Stimulated activated naive CD4-positive, alpha-beta T cell treated with Interleukin-2 at 50 U/mL for 16 hours (primary cell): ENCODE data around the gene GAL3ST3.
"Not testable (repeated sequence)": the region's sequence is repeated elsewhere in the genome, so short reads cannot be mapped to it uniquely, and the experiment has no call there.

Experiments
- DNase-seq: peaks from one replicate; lab custom pipeline; 2025; lab: John Stamatoyannopoulos, UW

Gene GAL3ST3

GRCh38 chr11:66012946-66013761 lies 35.8 kb downstream of the GAL3ST3 start:
- DNase-seq: no peak

GRCh38 chr11:66012371-66012945 lies 36.5 kb downstream of the GAL3ST3 start:
- no peak for DNase-seq

- no peak for DNase-seq
These were observed 37.1 kb downstream of the GAL3ST3 start, which contains the start of gene CST6 for GRCh38 chr11:66011785-66012303. Gene CST6, plus strand, starts transcription at chr11:66012008. Its CDS starts 37 bp downstream, at chr11:66012045.

- DNase-seq: no peak
These were observed 37.6 kb downstream of the GAL3ST3 start for GRCh38 chr11:66011239-66011784.

GRCh38 chr11:66010036-66010435 lies 38.9 kb downstream of the GAL3ST3 start:
- not testable (repeated sequence) for DNase-seq

- no peak for DNase-seq
These were observed 40.4 kb downstream of the GAL3ST3 start for GRCh38 chr11:66008468-66009101.

- DNase-seq: no peak
These were observed 40.9 kb downstream of the GAL3ST3 start for GRCh38 chr11:66008095-66008467.

- DNase-seq: no peak
These were observed 41.7 kb downstream of the GAL3ST3 start for GRCh38 chr11:66007201-66007634.

GRCh38 chr11:66006891-66007176 lies 42.1 kb downstream of the GAL3ST3 start:
- DNase-seq: no peak

GRCh38 chr11:66006134-66006890 lies 42.6 kb downstream of the GAL3ST3 start:
- DNase-seq: no peak

GRCh38 chr11:66004186-66004585 lies 44.8 kb downstream of the GAL3ST3 start:
- no peak for DNase-seq

- no peak for DNase-seq
These were observed 45.7 kb downstream of the GAL3ST3 start for GRCh38 chr11:66003291-66003690.

GRCh38 chr11:66002648-66003225 lies 46.2 kb downstream of the GAL3ST3 start:
- peak; percentile 78 for DNase-seq

- DNase-seq: peak; percentile 90
These were observed 46.9 kb downstream of the GAL3ST3 start, which contains the start of the genes BANF1 and EIF1AD for GRCh38 chr11:66001942-66002647. Gene BANF1, plus strand, starts transcription at chr11:66002503. Its CDS starts 748 bp downstream, at chr11:66003251. Gene EIF1AD, minus strand, starts transcription at chr11:66002157. Its CDS starts 1,768 bp downstream, at chr11:66000389.

- no peak for DNase-seq
These were observed 51.7 kb downstream of the GAL3ST3 start for GRCh38 chr11:65997286-65997685.

GRCh38 chr11:65992056-65992455 lies 56.9 kb downstream of the GAL3ST3 start:
- DNase-seq: no peak
